HG02840 (cell line): ENCODE measurements around the gene ZRANB1.

Experiments
- ATAC-seq: cut with Tn5 transposase; IDR thresholded peaks from one replicate; pipeline ENCODE4 v1.9.1; 2021; ENCODE audit warnings: mild to moderate bottlenecking, moderate library complexity, moderate number of reproducible peaks; ENCODE audit not compliant: unreplicated experiment, low FRiP score

ZRANB1 gene

DNA sequence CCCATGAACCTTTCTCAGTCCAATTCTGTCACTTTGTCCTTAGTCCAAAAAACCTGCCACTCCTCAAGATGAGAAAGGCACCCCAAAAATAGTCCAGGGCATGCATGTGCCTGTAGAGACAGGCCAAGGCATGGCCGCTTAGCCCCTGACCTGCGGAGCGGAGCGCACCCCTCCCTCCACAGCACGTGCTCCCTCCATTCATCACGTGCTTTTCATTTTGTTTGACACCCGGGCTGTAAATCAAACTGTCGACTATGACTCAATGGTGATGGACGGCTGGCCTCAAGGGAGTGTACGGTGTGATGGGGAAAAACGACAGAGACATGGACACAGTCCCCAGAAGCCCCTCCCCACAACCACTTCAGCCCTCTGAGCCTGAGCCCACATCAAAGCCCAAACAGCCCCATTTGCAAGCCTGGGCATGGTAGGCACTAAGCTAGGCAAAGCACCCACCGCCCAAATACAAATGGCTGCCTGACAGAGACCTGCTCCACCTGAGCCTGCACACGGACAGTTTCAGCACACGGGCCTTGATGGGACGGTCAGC is 90.6 kb downstream of the ZRANB1 start:
- no peak for ATAC-seq

DNA sequence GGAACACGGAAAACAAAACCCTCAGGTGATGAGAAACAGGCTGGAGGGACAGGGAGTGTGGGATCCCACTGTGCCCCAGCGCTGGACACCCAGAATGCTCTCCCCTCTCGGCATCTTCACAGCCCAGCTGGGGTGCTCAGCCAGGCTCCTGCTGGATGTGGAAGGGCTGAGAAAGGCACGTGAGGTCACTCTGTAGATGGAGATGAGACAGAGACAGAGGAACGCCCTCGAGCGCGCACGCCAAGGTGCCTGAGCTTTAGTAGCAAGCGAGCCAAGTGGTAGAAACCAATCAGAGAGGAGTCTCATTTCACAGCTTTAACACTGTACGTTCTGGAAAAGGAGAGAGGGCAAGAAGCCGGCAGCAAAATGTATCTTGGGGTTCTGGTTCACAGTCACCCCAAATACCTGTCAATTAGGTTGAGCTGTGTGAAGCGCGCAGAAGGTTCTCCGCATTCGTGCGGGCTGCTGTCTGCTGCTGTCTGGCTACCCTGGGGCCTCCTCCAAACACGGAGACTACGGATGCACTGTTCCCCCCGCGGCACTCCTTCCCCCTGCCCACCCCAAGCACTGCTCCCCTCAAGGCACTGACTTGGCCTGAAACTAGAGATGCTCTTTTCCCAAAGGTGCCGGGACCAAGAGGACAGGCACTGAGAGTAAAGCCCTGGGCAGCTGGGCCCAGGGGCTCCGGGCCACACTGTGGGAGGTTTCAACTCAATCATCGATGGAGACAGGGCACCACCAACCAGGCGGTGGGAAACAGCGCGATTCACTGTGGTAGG is 91.4 kb downstream of the ZRANB1 start:
- no peak for ATAC-seq

DNA sequence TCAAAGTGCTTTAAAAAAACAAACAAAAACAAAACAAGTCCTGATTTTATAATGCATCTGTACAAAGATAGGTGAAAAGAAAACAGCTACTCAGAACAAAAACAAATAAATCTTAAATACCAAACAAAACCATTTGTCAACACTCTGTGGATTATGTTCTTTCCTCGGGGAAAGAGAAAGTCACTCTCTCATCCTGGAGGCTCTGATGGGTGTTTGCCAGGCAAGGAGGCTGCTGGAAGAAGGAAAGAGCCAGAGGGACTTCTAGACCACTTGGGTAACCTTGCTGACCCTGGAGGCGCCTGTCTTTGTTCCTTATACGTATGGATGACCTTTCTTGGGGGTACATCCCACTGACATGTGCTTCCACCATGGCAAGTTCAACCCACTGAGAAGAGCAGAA is 92.8 kb downstream of the ZRANB1 start:
- ATAC-seq, result no peak

DNA sequence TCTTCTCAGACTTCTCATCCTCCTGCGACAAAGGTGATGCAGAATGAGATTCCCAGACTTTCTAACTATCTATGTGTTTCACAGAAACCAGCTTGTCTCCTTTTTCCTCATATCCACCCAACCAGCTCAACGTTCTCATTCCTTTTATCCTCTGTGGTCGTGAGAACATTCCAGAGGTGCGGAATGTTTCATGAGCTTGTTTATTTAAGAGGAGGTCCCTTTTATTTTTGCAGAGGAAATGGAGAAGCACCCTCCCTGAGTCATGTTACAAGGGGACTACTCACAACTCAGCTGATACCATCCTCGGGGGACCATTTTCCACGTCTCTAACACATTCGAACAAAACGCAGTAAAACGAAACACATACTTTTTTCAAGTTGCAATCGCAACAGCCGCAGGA is 93.2 kb downstream of the ZRANB1 start:
- ATAC-seq, result no peak

DNA sequence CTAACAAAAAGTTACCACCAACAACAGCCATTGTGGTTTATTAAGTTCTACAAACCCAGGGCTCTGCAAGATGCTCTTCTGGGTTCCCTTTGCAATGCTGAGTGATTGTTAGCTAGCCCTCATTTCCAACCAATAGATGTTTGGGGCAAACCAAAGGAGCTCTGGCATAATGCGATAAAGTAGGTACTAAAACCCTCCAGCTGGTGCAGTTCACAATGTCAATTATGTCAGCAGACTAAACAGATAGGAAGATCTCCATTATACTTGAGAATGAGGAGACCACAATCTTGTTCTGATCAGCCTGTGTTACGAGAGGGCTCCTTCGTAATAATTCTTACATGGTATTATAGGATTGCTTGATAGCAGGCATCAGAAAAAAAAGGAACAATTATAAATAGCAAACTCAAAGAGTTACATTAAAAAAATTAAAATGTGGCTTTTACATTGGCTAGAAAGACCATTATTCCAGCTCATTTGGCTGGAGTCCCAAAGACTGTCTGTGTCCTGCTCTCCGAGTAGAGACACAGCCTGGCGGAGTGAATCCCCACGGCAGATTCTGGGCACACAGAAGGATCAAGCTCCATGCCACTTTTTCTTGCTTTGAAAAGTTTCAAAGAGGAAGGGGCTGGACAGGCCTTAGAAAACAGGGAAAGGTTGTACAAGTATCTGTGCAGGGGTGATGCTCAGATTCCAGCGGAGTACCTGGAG is 93.8 kb downstream of the ZRANB1 start:
- ATAC-seq, result no peak

DNA sequence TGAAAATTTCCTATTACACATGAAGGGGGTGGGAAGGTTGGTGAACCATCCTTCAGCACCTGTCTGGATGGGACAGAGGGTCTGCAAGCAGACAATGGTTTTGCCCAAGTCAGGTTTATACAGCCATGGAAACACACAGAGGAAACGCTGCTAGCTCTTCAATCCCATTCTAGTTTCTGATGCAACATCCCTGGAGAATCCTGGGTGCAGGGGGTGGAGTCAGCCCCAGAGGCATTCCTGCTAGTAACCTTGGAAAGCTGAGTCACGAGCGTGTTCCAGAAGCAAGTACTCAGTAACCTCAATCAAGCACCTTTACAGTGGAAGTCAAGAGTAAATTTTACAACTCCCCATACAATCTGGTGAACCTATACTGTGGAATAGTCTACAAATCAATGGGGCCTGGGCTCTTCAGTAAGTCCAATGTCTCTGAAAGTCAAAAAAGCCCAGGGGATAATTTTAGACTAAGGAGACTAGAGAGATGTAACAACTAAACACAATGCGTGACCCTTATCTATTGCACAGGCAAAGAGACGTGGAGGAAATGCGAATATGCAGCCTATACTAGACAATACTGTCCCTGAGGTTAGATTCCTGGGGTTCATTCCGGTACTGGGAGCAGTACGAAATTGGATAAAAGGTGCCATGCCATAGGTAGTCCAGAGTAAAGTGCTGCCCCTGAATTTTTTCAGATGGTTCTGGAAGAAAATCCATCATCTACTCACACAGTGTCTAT is 95.4 kb downstream of the ZRANB1 start:
- no peak for ATAC-seq
